ENCODE data around the gene FDXACB1.

Gene FDXACB1

DNA sequence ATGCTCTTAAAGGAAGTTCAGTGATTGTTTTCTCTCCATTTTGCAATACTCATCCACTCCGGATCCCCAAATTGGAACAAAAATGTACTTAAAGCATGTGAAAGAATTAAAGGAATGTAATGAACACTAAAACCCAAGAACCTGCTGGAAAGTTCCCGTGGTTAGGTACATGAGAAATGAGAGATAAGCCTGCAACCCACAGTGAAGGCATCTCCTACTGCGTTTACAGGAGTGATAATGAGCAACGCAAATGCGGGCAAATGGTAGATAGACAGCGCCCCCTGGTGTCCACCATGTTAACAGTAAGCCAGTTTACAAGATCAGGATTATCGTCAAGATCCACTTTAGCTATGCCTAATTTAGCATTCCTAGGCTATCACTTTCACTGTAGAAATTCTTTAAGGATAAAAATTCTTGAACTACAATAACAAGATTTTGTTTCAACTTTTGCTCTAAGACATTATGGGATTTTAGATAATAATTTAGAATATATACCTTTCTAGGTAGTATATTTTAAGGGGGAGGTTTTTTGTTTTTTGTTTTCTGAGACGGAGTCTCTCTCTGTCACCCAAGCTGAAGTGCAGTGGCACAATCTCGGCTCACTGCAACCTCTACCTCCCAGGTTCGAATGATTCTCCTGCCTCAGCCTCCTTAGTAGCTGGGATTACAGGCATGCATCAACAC, 37.5 kb downstream of the FDXACB1 start:
- DNase-seq = peak; percentile 41 to 81 (median 76)

DNA sequence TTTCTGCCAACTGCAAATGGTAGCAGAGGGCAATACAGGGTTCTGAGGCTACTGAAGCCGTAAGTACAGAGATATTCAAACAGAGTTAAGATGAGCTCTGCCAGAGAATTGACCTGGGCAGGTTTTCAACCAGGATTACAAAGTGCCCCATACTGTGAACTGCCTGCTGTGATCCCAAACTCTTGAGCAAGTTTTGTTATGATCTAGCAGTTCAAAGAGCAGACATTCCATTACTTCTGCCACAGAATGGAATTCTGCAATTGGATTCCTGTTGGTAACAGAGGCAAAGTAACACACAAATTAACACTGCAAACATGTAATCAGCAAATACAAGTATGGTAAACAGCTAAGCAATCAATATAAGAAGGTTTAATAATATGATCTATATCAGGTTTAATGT, 38.8 kb downstream of the FDXACB1 start:
- no peak for DNase-seq

DNA sequence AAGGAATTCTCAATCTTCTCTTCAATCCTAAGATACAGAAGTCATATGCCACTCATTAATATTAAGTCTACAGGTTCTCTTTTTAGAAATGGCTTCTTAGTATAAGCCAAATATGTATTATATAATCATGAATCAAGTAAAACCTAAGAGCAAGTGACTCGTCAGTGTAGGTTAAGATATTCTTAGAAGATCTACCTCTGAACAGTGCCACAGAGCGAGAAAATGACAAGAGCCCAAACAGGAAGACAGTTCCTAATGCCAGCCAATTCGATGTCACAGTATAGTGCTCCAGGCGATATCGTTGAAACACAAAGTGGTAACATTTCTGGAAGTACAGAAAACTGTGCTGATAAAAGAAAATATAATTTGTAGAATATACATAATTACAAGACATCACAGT, 40.9 kb downstream of the FDXACB1 start:
- no peak for DNase-seq

DNA sequence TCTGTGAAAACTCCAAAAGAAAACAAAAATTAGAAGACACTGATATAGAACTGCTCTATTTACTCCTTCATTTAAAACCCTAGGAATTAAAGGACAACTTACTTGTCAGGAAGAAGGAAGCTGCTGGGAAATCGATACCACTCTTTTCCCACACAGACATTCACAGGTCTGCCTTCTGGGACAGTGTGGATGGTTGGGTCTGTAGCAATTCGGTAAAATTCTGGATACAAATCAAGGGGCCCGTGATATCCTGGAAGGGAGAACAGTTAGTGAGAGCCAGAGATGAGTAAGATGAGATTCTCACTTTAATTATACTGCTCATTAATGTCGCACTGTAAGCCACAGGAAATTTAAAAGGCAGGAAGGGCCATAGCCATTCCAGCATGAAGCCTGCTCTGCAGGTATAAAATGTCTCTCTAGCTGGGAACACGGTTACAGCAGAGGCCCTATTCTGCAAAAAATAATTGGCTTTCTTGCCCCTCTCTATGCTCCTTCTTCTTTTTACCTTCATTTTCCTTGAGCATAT, 41.5 kb downstream of the FDXACB1 start:
- DNase-seq = no peak

DNA sequence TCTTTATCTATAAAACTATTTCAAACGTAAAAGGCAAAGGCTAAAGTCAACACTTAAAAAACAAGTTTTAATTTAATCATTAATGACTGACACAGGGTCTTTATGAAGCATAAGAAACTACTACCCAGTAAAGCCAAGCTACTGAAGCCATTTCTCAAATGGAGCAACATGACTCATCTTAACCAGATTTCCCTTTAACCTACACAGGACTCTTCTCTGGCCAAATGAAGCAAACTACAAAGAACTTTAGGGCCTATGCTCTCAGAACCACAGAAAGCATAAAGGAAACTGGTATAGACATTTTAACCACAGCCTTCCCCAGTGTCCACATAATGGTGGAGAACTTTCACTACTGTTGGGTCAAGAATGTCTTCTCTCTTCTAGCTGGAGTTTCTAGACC, 42.2 kb downstream of the FDXACB1 start:
- DNase-seq = no peak

DNA sequence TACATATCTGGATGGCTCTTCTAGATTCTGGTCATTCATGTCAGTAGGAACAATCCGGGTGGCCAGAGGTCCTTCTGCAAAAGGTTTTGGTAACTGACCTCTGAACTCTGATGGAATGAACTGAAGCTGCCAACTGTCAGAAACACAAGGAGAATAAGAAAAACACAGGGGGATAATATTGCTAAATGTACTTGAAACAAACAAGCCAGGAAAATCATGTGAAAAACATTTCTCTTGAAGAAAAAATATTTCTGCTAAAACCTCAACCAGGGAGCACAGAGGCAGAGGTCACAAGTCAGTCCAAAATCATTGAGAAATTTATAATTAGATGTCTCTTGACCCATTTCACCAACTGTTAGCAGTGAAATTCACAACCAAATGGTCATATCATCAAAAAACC, 42.8 kb downstream of the FDXACB1 start:
- DNase-seq = no peak

DNA sequence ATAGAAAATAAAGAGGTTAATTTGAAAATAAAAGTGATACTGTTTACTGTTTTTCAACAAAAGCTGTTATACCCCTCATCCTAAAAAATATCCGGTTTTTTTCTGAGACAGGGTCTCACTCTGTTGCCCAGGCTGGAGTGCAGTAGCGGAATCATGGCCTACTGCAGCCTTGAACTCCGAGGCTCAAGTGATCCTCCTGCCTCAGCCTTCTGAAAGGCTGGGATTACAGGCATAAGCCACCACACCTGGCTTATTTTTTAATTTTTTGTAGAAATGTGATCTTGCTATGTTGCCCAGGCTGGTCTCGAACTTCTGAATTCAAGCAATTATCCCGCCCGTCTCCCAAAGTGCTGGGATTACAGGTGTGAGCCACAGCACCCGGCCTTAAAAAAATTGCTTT, 43.3 kb downstream of the FDXACB1 start:
- DNase-seq = no peak

DNA sequence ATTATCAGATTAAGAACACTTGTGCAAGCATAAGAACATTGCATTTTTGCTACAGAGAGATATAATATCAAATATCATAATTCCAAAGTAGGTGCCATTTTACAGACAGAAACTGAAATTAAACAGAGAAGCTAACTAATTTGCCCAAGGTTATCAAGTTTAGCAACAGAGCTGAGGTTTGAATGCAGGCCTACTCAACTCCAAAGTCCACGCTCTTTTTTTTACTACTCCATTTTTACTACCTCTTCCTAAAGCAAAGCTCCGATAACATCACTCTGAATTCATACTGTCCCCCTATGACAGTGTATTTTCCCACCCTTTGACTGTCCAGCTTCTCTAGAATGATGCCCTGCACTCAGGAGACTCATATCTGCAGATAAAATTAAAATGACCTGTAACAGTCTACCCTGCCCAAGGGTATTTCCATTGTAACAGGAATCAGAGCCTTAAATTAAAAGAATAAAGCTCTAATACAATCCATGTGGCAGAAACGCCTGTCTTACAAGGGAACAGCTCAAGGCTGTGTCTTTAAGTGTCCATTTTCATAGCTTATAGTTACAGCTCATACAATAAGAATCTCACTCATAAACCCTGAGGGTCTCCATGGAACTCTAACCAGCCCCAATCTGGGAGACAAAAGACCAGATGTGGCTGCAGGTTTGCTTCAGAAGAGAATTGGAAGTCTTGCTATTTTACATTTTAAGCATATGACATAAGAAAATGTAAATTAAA, 44.4 kb downstream of the FDXACB1 start:
- DNase-seq = no peak

DNA sequence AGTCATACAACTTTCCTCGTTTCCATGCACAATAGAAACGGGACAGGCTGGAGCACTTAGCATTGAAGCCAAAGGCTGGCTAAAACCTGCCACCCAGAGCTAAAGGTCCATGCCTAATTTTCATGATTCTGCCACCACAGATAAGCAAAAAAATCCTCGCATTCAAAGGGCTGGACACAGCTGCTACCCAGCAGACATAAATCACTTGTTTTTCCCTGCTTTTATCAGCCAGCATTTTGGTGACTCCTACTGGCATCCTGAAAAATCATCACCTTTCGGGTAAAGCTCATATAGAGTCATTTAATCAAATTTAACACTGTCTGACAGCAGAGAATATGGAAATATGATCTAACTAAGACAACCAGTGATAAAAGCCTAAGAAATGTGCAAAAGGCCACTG, 45.4 kb downstream of the FDXACB1 start:
- peak in 1 of 6 experiments; percentile 1 for DNase-seq

DNA sequence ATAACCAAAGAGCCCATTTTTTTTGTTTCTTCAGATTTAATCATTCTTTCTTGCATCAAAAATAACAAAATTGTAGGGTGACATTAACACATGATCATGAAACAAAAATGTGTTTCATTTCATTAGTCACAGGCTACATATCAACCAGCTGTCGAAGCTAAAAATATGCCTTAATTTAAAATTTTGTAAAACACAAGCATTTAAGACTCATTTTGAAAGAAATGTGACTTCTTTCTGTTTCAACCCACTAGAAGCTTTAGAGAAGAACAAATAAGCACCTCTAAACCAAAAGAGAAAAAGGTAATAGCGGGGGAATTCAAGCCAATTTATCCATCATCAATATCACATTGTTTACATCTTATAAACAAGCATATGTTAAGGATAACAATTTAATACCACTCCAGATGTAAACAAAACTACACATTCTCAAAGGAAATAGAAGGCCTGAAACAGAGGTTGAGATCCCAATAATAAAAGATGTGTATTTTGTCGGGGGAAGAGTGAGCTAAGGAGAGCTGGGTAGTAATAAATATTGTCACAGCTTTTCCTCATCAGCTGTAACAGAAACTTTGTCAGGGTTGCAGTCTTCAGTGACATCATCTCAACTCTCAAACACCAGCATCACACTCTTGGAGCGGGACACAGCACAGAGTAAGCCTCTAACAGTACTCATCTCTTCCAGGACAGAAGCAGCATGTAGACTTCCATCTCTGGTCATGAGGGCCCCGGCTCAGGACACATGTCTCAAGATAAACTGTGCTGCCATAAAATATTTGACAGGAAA, 49.6 kb downstream of the FDXACB1 start:
- no peak for DNase-seq

DNA sequence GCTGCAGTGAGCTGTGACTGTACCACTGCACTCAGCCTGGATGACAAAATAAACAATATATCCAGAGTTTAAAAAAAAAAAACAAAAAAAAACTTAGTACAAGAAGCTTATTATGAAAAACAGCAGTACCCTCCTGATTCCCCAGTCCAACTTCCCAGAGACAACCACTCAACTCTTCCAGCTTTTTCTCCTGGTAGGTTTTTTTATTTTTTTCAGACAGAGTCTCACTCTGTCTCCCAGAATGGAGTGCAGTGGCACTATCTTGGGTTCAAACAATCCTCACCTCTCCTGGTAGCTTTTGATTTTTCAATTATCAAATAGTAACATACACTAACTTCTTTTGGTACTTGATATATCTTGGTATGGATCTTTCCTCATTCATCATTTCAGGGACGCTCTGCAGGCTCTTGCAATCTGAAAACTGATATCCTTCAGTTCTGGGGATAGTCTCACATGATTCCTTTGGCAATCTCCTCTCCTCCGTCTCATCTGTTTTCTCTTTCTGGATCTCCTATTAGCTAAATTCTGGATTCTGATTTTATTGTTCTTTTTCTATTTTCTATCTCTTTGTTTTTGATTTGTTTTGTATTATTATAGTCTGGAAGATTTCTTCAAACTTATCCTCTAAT, 52.5 kb downstream of the FDXACB1 start:
- DNase-seq = no peak
